SK-N-SH (cell line): ENCODE data around the gene LARGE1. TPM values are rescaled to one million over a fixed set of nuclear protein-coding genes. Genes with fewer than 3 reads are reported as not detected.

Experiments
- CTCF ChIA-PET: fragments of 300-600, 350-600 bp; formaldehyde crosslinking; extraction: SDS; loops from one replicate; lab custom pipeline; 2021; lab: Yijun Ruan, JAX
- POLR2A ChIA-PET: fragments of 350-600 bp; sonication (Branson Sonifier 250); formaldehyde crosslinking; extraction: SDS; loops from one replicate; lab custom pipeline; 2020; ENCODE audit warnings: antibody characterized with exemption, inconsistent platforms; lab: Yijun Ruan, JAX
- DNase-seq: peaks from one replicate; pipeline ENCODE4 v3.0.0; 2012
- H2AFZ ChIP-seq: fragments of 200-600 bp; sonication (generic); 2 replicates; pipeline ENCODE4 v1.8.1; 2016; ENCODE audit warnings: antibody characterized with exemption, mild to moderate bottlenecking, low read depth
- H3F3A ChIP-seq: fragments of 200-600 bp; sonication (generic); replicated peaks from 2 replicates; pipeline ENCODE3; 2016; ENCODE audit warnings: antibody characterized with exemption, mild to moderate bottlenecking; ENCODE audit not compliant: insufficient read depth
- H3K27ac ChIP-seq, 2 experiments: fragments of 200-500 bp in 1 of 2; fragments of 200-600 bp in 1 of 2; sonication (Bioruptor generic) in 1 of 2; sonication (generic), shearing (Covaris generic) in 1 of 2; 2 replicates each; pipeline versions ENCODE4 v1.5.1 to v1.6.1; 2014 to 2016; ENCODE audit warnings: low read depth in 2 of 2, inconsistent platforms in 1 of 2, low read length in 1 of 2, mild to moderate bottlenecking in 1 of 2, mixed read lengths in 1 of 2
- H3K27me3 ChIP-seq: fragments of 200-600 bp; sonication (generic), shearing (Covaris generic); 2 replicates; pipeline ENCODE4 v1.6.1; 2016; ENCODE audit warnings: mixed run types; ENCODE audit not compliant: insufficient read depth
- H3K36me3 ChIP-seq, 2 experiments: fragments of 200-500 bp in 1 of 2; fragments of 200-600 bp in 1 of 2; sonication (Bioruptor generic) in 1 of 2; sonication (generic) in 1 of 2; replicated peaks in 1 of 2; 2 replicates each; pipeline versions ENCODE3 to v1.5.1; 2014 to 2016; ENCODE audit warnings: low read length in 1 of 2, mild to moderate bottlenecking in 1 of 2; ENCODE audit not compliant: insufficient read depth in 2 of 2, control insufficient read depth in 1 of 2
- H3K4me1 ChIP-seq, 2 experiments: fragments of 200-500 bp in 1 of 2; fragments of 200-600 bp in 1 of 2; sonication (Bioruptor generic) in 1 of 2; sonication (generic), shearing (Covaris generic) in 1 of 2; 2 replicates each; pipeline versions ENCODE4 v1.5.1 to v1.6.1; 2014 to 2016; ENCODE audit warnings: low read depth in 1 of 2, low read length in 1 of 2, mixed run types in 1 of 2; ENCODE audit not compliant: insufficient read depth in 2 of 2, control insufficient read depth in 1 of 2
- H3K4me2 ChIP-seq: fragments of 200-600 bp; sonication (generic), shearing (Covaris generic); 2 replicates; pipeline ENCODE4 v1.6.1; 2017; ENCODE audit warnings: mixed run types
- H3K4me3 ChIP-seq, 2 experiments: fragments of 200-500 bp in 1 of 2; fragments of 200-600 bp in 1 of 2; sonication (Bioruptor generic) in 1 of 2; sonication (generic), shearing (Covaris generic) in 1 of 2; 2 replicates each; pipeline versions ENCODE4 v1.5.1 to v1.8.1; 2014 to 2016; ENCODE audit warnings: low read depth in 2 of 2, inconsistent platforms in 1 of 2, low read length in 1 of 2, mild to moderate bottlenecking in 1 of 2, mixed read lengths in 1 of 2, moderate library complexity in 1 of 2
- H3K79me2 ChIP-seq: fragments of 200-600 bp; sonication (generic); 2 replicates; pipeline ENCODE4 v1.8.1; 2017; ENCODE audit warnings: mild to moderate bottlenecking; ENCODE audit not compliant: insufficient read depth
- H3K9ac ChIP-seq: fragments of 200-600 bp; sonication (generic); 2 replicates; pipeline ENCODE4 v1.6.1; 2017; ENCODE audit warnings: mixed run types
- H3K9me2 ChIP-seq: fragments of 200-600 bp; sonication (generic); 2 replicates; pipeline ENCODE4 v1.6.1; 2017; ENCODE audit warnings: mixed run types
- H3K9me3 ChIP-seq: fragments of 200-600 bp; sonication (generic); 2 replicates; pipeline ENCODE4 v1.6.1; 2017; ENCODE audit warnings: mixed run types, mild to moderate bottlenecking, moderate library complexity
- H4K20me1 ChIP-seq: fragments of 200-600 bp; sonication (generic); 2 replicates; pipeline ENCODE4 v1.6.1; 2017; ENCODE audit warnings: mild to moderate bottlenecking, mixed run types; ENCODE audit not compliant: insufficient read depth
- ELF1 ChIP-seq: IDR thresholded peaks from 2 replicates; pipeline ENCODE4 v1.4.0; 2012
- EZH2phosphoT487 ChIP-seq: fragments of 200-600 bp; sonication (generic); IDR thresholded peaks from 2 replicates; pipeline ENCODE4 v1.6.1; 2017; ENCODE audit warnings: low read depth, mixed run types, mild to moderate bottlenecking, antibody characterized with exemption, moderate library complexity, borderline replicate concordance
- FOSL2 ChIP-seq: IDR thresholded peaks from 2 replicates; pipeline ENCODE4 v1.4.0; 2012; ENCODE audit warnings: low read depth, mild to moderate bottlenecking, moderate library complexity, borderline replicate concordance
- FOXJ3 ChIP-seq: sonication (generic); formaldehyde crosslinking; IDR thresholded peaks from 2 replicates; pipeline ENCODE4 v1.5.1; 2020; ENCODE audit warnings: mild to moderate bottlenecking, missing genetic modification reagents
- FOXM1 ChIP-seq: IDR thresholded peaks from 2 replicates; pipeline ENCODE4 v1.4.0; 2012; ENCODE audit warnings: low read depth, mild to moderate bottlenecking
- GABPA ChIP-seq: IDR thresholded peaks from 2 replicates; pipeline ENCODE4 v1.4.0; 2012; ENCODE audit warnings: low read depth, mild to moderate bottlenecking
- NFIC ChIP-seq: IDR thresholded peaks from 2 replicates; pipeline ENCODE4 v1.4.0; 2012; ENCODE audit warnings: borderline replicate concordance
- NRF1 ChIP-seq: IDR thresholded peaks from 2 replicates; pipeline ENCODE4 v1.6.1; 2012; ENCODE audit warnings: low read depth, mild to moderate bottlenecking, low read length
- RCOR1 ChIP-seq: fragments of 150-350 bp; IDR thresholded peaks from 2 replicates; pipeline ENCODE4 v1.6.1; 2017; ENCODE audit warnings: antibody characterized with exemption, low read length
- SMC3 ChIP-seq: IDR thresholded peaks from 2 replicates; pipeline ENCODE4 v1.6.1; 2012; ENCODE audit warnings: low read depth, low read length, improper control_type of control experiment
- TAF1 ChIP-seq: IDR thresholded peaks from 2 replicates; pipeline ENCODE4 v1.6.1; 2012; ENCODE audit warnings: low read depth, mild to moderate bottlenecking, low read length, moderate library complexity, borderline replicate concordance
- TCF12 ChIP-seq: IDR thresholded peaks from 2 replicates; pipeline ENCODE4 v1.4.0; 2012
- TEAD4 ChIP-seq: IDR thresholded peaks from 2 replicates; pipeline ENCODE4 v1.4.0; 2012; ENCODE audit warnings: mild to moderate bottlenecking, borderline replicate concordance; ENCODE audit not compliant: insufficient read depth
- YY1 ChIP-seq: IDR thresholded peaks from 2 replicates; pipeline ENCODE4 v1.4.0; 2012; ENCODE audit warnings: low read depth, mild to moderate bottlenecking
- WGBS: methylation state at CpG from one replicate; pipeline ENCODE4 v1.1.6; 2017; ENCODE audit warnings: low lambda C conversion rate; 5-methylcytosine and 5-hydroxymethylcytosine counted together
- polyA plus RNA-seq, 3 experiments: library from polyadenylated mRNA; depleted of rRNA; stranded (reverse); fragments of >200 nt; gene quantifications; 2 replicates each; pipeline ENCODE4 v1.2.3, GENCODE V29; 2012
- TF ChIP-seq, protein P1 (sequence below): IDR thresholded peaks from 2 replicates; pipeline ENCODE4 v1.4.0; 2012; ENCODE audit warnings: low read depth, borderline replicate concordance
- TF ChIP-seq, protein P2 (sequence below): IDR thresholded peaks from 2 replicates; pipeline ENCODE4 v1.4.0; 2012; ENCODE audit warnings: low read depth
- TF ChIP-seq, protein P3 (sequence below): fragments of 150-350 bp; IDR thresholded peaks from 2 replicates; pipeline ENCODE4 v1.6.1; 2017; ENCODE audit warnings: antibody characterized with exemption, low read length, low read depth, borderline replicate concordance
- TF ChIP-seq, protein P4 (sequence below): fragments of 150-350 bp; IDR thresholded peaks from 2 replicates; pipeline ENCODE4 v1.6.1; 2016; ENCODE audit warnings: mild to moderate bottlenecking, low read depth, low read length

The LARGE1 gene
- polyA plus RNA-seq, 1 of the 3 experiments (the other 2 are of a cell fraction) = 1.1 TPM

DNA sequence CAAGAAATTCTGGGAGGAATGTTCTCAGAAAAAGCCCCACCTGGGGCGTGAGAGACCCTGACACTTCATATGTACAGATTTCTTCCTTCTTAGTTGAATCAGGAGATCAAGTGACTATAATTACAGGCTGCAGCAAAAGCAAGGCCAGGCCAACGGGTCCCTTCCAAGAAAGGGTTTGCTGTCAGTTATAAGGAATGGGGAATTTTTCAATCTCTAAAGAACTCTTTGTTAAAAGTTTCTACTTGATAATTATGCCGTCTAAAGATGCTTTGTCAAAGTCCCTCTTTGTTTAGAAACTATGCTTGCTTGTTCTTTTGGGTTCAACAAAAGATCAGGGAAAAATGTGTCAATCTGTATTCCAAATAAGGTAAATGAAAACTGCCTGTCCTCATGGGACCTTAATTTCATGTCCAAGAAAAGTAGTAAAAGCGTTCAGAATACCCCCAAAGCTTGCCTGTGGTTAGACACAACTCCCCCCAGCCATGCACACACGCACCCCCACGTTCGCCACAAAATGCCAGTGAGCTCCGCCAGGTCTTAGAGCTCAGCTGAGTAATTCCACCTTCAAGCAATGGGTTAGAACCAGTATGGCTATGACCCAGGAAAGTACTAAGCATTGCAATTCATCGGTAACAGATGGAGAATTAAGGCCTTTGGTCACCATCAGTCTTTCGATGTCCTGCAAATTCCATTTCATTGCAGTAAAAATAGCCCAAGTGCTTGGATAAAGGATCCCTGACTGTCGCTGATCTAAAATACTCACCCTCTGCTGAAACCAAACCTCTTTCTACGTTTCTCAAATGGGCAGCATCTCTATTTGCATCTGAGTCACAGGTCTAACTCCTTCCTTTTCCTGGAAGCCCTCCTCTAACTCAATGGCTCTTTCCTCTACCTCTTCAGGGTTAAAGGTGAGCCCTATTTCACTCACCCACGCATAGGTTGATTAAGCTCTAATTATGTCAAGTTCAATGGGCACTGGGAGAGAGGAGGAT is 442.9 kb downstream of the LARGE1 start:
- Histone ChIP-seq H4K20me1 (no peaks in the 10 kb centered on the region), H3K9ac (no peak overlapping the region), H3K9me2 (no peaks in the 10 kb centered on the region), H3K4me3 (no peak overlapping the region), H3K27me3 (no peaks in the 10 kb centered on the region), H2AFZ (no peak overlapping the region), H3K79me2 (no peaks in the 10 kb centered on the region), H3K9me3 (no peaks in the 10 kb centered on the region), H3K36me3 (no peaks in the 10 kb centered on the region), H3K4me1 (no peaks in the 10 kb centered on the region), H3F3A (no peaks in the 10 kb centered on the region), H3K4me2 (no peak overlapping the region), H3K27ac (no peak overlapping the region)
- CTCF ChIA-PET = interaction anchor here (0.9 kb wide), 1 partner anchor 1673 kb away, joined by 3 read pairs; no protein-coding TSS in a partner anchor
- no peak for DNase-seq
- TF ChIP-seq NRF1 (no peak), FOXM1 (no peak), TAF1 (no peak), TCF12 (no peak), SMC3 (no peak), FOXJ3 (no peak), FOSL2 (no peak), GABPA (no peak), EZH2phosphoT487 (no peak), ELF1 (no peak), RCOR1 (no peak), NFIC (no peak), YY1 (no peak), TEAD4 (no peak)
- TF ChIP-seq, protein P1, sequence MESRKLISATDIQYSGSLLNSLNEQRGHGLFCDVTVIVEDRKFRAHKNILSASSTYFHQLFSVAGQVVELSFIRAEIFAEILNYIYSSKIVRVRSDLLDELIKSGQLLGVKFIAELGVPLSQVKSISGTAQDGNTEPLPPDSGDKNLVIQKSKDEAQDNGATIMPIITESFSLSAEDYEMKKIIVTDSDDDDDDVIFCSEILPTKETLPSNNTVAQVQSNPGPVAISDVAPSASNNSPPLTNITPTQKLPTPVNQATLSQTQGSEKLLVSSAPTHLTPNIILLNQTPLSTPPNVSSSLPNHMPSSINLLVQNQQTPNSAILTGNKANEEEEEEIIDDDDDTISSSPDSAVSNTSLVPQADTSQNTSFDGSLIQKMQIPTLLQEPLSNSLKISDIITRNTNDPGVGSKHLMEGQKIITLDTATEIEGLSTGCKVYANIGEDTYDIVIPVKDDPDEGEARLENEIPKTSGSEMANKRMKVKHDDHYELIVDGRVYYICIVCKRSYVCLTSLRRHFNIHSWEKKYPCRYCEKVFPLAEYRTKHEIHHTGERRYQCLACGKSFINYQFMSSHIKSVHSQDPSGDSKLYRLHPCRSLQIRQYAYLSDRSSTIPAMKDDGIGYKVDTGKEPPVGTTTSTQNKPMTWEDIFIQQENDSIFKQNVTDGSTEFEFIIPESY = no peak
- TF ChIP-seq, protein P2, sequence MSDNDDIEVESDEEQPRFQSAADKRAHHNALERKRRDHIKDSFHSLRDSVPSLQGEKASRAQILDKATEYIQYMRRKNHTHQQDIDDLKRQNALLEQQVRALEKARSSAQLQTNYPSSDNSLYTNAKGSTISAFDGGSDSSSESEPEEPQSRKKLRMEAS = no peak
- TF ChIP-seq, protein P3, sequence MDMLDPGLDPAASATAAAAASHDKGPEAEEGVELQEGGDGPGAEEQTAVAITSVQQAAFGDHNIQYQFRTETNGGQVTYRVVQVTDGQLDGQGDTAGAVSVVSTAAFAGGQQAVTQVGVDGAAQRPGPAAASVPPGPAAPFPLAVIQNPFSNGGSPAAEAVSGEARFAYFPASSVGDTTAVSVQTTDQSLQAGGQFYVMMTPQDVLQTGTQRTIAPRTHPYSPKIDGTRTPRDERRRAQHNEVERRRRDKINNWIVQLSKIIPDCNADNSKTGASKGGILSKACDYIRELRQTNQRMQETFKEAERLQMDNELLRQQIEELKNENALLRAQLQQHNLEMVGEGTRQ = no peak
- TF ChIP-seq, protein P4, sequence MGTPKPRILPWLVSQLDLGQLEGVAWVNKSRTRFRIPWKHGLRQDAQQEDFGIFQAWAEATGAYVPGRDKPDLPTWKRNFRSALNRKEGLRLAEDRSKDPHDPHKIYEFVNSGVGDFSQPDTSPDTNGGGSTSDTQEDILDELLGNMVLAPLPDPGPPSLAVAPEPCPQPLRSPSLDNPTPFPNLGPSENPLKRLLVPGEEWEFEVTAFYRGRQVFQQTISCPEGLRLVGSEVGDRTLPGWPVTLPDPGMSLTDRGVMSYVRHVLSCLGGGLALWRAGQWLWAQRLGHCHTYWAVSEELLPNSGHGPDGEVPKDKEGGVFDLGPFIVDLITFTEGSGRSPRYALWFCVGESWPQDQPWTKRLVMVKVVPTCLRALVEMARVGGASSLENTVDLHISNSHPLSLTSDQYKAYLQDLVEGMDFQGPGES = no peak
- POLR2A ChIA-PET = no interaction called here
- WGBS = 50% methylated on average over 13 of the region's 13 CpGs
